Measurements from ENCODE around the gene ATP1A4. TPM values are rescaled to one million over a fixed set of nuclear protein-coding genes. Genes with fewer than 3 reads are reported as not detected.

ATP1A4 gene
- total RNA-seq, 1 experiment from 2014 or later: not detected

GRCh38 chr1:160127381-160127780, 24.0 kb upstream of the ATP1A4 start:
- Histone ChIP-seq H3K9ac (ENCODE audit: low read length) (no peak overlapping the region), H3K27me3 (ENCODE audit: low read length) (no peaks in the 10 kb centered on the region), H3K36me3 (ENCODE audit: insufficient read depth, low read length) (no peaks in the 10 kb centered on the region)

GRCh38 chr1:160127865-160128523, 23.4 kb upstream of the ATP1A4 start:
- H2AFZ ChIP-seq (ENCODE audit: low read length): no peak overlapping the region
- no peaks in the 10 kb centered on the region for H3K9me3 ChIP-seq (ENCODE audit: low read length)
- H3K4me2 ChIP-seq (ENCODE audit: low read depth, low read length, poor library complexity, severe bottlenecking): no peak overlapping the region
- H3K27ac ChIP-seq (ENCODE audit: low read length): no peak overlapping the region
- no peak overlapping the region for H3K4me3 ChIP-seq (ENCODE audit: low read length)
- H3K4me1 ChIP-seq (ENCODE audit: low read length): no peaks in the 10 kb centered on the region
- H3K9me2 ChIP-seq (replicated peaks; ENCODE audit: insufficient read depth, low read length): no peaks in the 10 kb centered on the region
- no peaks in the 10 kb centered on the region for H3K27me3 ChIP-seq (ENCODE audit: low read length)
- H4K20me1 ChIP-seq (ENCODE audit: insufficient read depth, low read depth, low read length): no peaks in the 10 kb centered on the region
- H3K36me3 ChIP-seq (ENCODE audit: insufficient read depth, low read length): no peaks in the 10 kb centered on the region
- no peak for DNase-seq
- no peaks in the 10 kb centered on the region for H3K79me2 ChIP-seq (ENCODE audit: low read length)
- no peak overlapping the region for H3K9ac ChIP-seq (ENCODE audit: low read length)

More at GRCh38 chr1:160127381-160127780, 24.0 kb upstream of the ATP1A4 start:
- Histone ChIP-seq H3K9me2 (replicated peaks; ENCODE audit: insufficient read depth, low read length) (no peaks in the 10 kb centered on the region), H4K20me1 (ENCODE audit: insufficient read depth, low read depth, low read length) (no peaks in the 10 kb centered on the region), H3K79me2 (ENCODE audit: low read length) (no peaks in the 10 kb centered on the region), H3K4me2 (ENCODE audit: low read depth, low read length, poor library complexity, severe bottlenecking) (no peak overlapping the region), H3K9me3 (ENCODE audit: low read length) (no peaks in the 10 kb centered on the region), H3K27ac (ENCODE audit: low read length) (no peak overlapping the region), H3K4me3 (ENCODE audit: low read length) (no peak overlapping the region), H2AFZ (ENCODE audit: low read length) (no peak overlapping the region), H3K4me1 (ENCODE audit: low read length) (no peaks in the 10 kb centered on the region)
- no peak for DNase-seq

- H3K27ac ChIP-seq (ENCODE audit: low read length): no peak overlapping the region
- no peaks in the 10 kb centered on the region for H3K4me1 ChIP-seq (ENCODE audit: low read length)
- H2AFZ ChIP-seq (ENCODE audit: low read length): no peak overlapping the region
- no peak overlapping the region for H3K4me3 ChIP-seq (ENCODE audit: low read length)
- no peak overlapping the region for H3K9ac ChIP-seq (ENCODE audit: low read length)
- no peaks in the 10 kb centered on the region for H3K79me2 ChIP-seq (ENCODE audit: low read length)
- H3K9me2 ChIP-seq (replicated peaks; ENCODE audit: insufficient read depth, low read length): no peaks in the 10 kb centered on the region
- H4K20me1 ChIP-seq (ENCODE audit: insufficient read depth, low read depth, low read length): no peaks in the 10 kb centered on the region
- H3K4me2 ChIP-seq (ENCODE audit: low read depth, low read length, poor library complexity, severe bottlenecking): no peak overlapping the region
- no peaks in the 10 kb centered on the region for H3K9me3 ChIP-seq (ENCODE audit: low read length)
- no peaks in the 10 kb centered on the region for H3K27me3 ChIP-seq (ENCODE audit: low read length)
- H3K36me3 ChIP-seq (ENCODE audit: insufficient read depth, low read length): no peaks in the 10 kb centered on the region
- no peak for DNase-seq
These were observed 22.8 kb upstream of the ATP1A4 start for GRCh38 chr1:160128636-160129035.

DNA sequence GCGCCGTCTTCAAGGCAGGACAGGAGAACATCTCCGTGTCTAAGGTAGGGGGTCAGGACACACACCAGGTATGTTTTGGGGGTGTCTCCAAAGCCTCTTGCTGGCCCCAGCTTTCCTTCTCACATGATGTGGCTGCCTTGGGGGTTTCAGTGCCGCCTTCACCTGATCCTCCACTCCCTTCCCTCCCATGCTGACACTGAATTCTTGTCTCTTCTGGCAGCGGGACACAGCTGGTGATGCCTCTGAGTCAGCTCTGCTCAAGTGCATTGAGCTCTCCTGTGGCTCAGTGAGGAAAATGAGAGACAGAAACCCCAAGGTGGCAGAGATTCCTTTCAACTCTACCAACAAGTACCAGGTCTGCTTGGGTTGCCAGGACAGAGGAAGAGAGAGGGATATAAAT, 22.4 kb upstream of the ATP1A4 start:
- no peaks in the 10 kb centered on the region for H3K9me3 ChIP-seq (ENCODE audit: low read length)
- no peaks in the 10 kb centered on the region for H3K9me2 ChIP-seq (replicated peaks; ENCODE audit: insufficient read depth, low read length)
- no peaks in the 10 kb centered on the region for H3K36me3 ChIP-seq (ENCODE audit: insufficient read depth, low read length)
- H3K79me2 ChIP-seq (ENCODE audit: low read length): no peaks in the 10 kb centered on the region
- H3K4me3 ChIP-seq (ENCODE audit: low read length): no peak overlapping the region
- no peak overlapping the region for H3K27ac ChIP-seq (ENCODE audit: low read length)
- no peak overlapping the region for H3K4me2 ChIP-seq (ENCODE audit: low read depth, low read length, poor library complexity, severe bottlenecking)
- no peaks in the 10 kb centered on the region for H3K4me1 ChIP-seq (ENCODE audit: low read length)
- no peak overlapping the region for H3K9ac ChIP-seq (ENCODE audit: low read length)
- DNase-seq: no peak
- no peaks in the 10 kb centered on the region for H4K20me1 ChIP-seq (ENCODE audit: insufficient read depth, low read depth, low read length)
- H3K27me3 ChIP-seq (ENCODE audit: low read length): no peaks in the 10 kb centered on the region
- H2AFZ ChIP-seq (ENCODE audit: low read length): no peak overlapping the region

- Histone ChIP-seq H3K27me3 (ENCODE audit: low read length) (no peaks in the 10 kb centered on the region), H3K4me2 (ENCODE audit: low read depth, low read length, poor library complexity, severe bottlenecking) (no peak overlapping the region), H3K9me2 (replicated peaks; ENCODE audit: insufficient read depth, low read length) (no peaks in the 10 kb centered on the region), H2AFZ (ENCODE audit: low read length) (no peak overlapping the region), H3K36me3 (ENCODE audit: insufficient read depth, low read length) (no peaks in the 10 kb centered on the region), H3K4me1 (ENCODE audit: low read length) (no peaks in the 10 kb centered on the region), H3K27ac (ENCODE audit: low read length) (no peak overlapping the region), H3K79me2 (ENCODE audit: low read length) (no peaks in the 10 kb centered on the region), H3K9me3 (ENCODE audit: low read length) (no peaks in the 10 kb centered on the region), H3K9ac (ENCODE audit: low read length) (no peak overlapping the region), H4K20me1 (ENCODE audit: insufficient read depth, low read depth, low read length) (no peaks in the 10 kb centered on the region), H3K4me3 (ENCODE audit: low read length) (no peak overlapping the region)
- no peak for DNase-seq
These were observed 21.8 kb upstream of the ATP1A4 start for GRCh38 chr1:160129558-160129957.

DNA sequence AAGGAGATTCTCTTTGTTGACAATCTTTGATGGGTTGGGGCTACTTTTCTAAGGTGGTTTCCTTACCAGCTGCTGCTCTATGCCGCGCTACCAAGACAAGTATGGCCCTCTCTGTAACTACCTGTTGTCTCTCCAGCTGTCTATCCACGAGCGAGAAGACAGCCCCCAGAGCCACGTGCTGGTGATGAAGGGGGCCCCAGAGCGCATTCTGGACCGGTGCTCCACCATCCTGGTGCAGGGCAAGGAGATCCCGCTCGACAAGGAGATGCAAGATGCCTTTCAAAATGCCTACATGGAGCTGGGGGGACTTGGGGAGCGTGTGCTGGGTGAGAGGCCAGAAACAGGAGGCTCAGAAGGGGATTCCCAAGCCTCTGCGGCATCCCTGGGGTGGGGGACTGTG, 21.4 kb upstream of the ATP1A4 start:
- no peaks in the 10 kb centered on the region for H3K27me3 ChIP-seq (ENCODE audit: low read length)
- no peaks in the 10 kb centered on the region for H3K9me3 ChIP-seq (ENCODE audit: low read length)
- H3K79me2 ChIP-seq (ENCODE audit: low read length): no peaks in the 10 kb centered on the region
- H2AFZ ChIP-seq (ENCODE audit: low read length): no peak overlapping the region
- no peaks in the 10 kb centered on the region for H4K20me1 ChIP-seq (ENCODE audit: insufficient read depth, low read depth, low read length)
- H3K4me1 ChIP-seq (ENCODE audit: low read length): no peaks in the 10 kb centered on the region
- H3K4me3 ChIP-seq (ENCODE audit: low read length): no peak overlapping the region
- no peak for DNase-seq
- H3K36me3 ChIP-seq (ENCODE audit: insufficient read depth, low read length): no peaks in the 10 kb centered on the region
- H3K4me2 ChIP-seq (ENCODE audit: low read depth, low read length, poor library complexity, severe bottlenecking): no peak overlapping the region
- no peak overlapping the region for H3K9ac ChIP-seq (ENCODE audit: low read length)
- H3K27ac ChIP-seq (ENCODE audit: low read length): no peak overlapping the region
- H3K9me2 ChIP-seq (replicated peaks; ENCODE audit: insufficient read depth, low read length): no peaks in the 10 kb centered on the region

DNA sequence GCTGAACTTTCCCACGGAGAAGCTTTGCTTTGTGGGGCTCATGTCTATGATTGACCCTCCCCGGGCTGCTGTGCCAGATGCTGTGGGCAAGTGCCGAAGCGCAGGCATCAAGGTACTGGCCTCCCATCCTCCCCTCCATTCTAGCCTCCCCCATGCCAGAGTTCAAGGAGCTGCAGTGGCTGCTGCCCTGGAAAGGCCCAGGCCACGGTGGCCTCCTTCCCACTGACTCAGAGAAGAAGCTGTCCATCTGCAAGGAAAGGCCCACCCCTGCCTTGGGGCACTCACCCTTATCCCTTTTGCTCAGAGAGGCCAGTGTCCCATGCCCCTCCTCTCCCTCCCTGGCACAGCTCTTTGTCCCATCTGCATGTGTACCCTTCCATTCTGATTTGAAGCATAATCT, 20.9 kb upstream of the ATP1A4 start:
- Histone ChIP-seq H3K4me1 (ENCODE audit: low read length) (no peaks in the 10 kb centered on the region), H2AFZ (ENCODE audit: low read length) (no peak overlapping the region), H4K20me1 (ENCODE audit: insufficient read depth, low read depth, low read length) (no peaks in the 10 kb centered on the region), H3K4me3 (ENCODE audit: low read length) (no peak overlapping the region), H3K27me3 (ENCODE audit: low read length) (no peaks in the 10 kb centered on the region), H3K79me2 (ENCODE audit: low read length) (no peaks in the 10 kb centered on the region), H3K27ac (ENCODE audit: low read length) (no peak overlapping the region), H3K4me2 (ENCODE audit: low read depth, low read length, poor library complexity, severe bottlenecking) (no peak overlapping the region), H3K36me3 (ENCODE audit: insufficient read depth, low read length) (no peaks in the 10 kb centered on the region), H3K9me2 (replicated peaks; ENCODE audit: insufficient read depth, low read length) (no peaks in the 10 kb centered on the region), H3K9ac (ENCODE audit: low read length) (no peak overlapping the region), H3K9me3 (ENCODE audit: low read length) (no peaks in the 10 kb centered on the region)
- DNase-seq: no peak

GRCh38 chr1:160130939-160131338, 20.5 kb upstream of the ATP1A4 start:
- Histone ChIP-seq H2AFZ (ENCODE audit: low read length) (no peak overlapping the region), H3K4me3 (ENCODE audit: low read length) (no peak overlapping the region), H4K20me1 (ENCODE audit: insufficient read depth, low read depth, low read length) (no peaks in the 10 kb centered on the region), H3K36me3 (ENCODE audit: insufficient read depth, low read length) (no peaks in the 10 kb centered on the region), H3K27ac (ENCODE audit: low read length) (no peak overlapping the region), H3K4me1 (ENCODE audit: low read length) (no peaks in the 10 kb centered on the region), H3K27me3 (ENCODE audit: low read length) (no peaks in the 10 kb centered on the region), H3K9ac (ENCODE audit: low read length) (no peak overlapping the region), H3K4me2 (ENCODE audit: low read depth, low read length, poor library complexity, severe bottlenecking) (no peak overlapping the region), H3K79me2 (ENCODE audit: low read length) (no peaks in the 10 kb centered on the region), H3K9me3 (ENCODE audit: low read length) (no peaks in the 10 kb centered on the region), H3K9me2 (replicated peaks; ENCODE audit: insufficient read depth, low read length) (no peaks in the 10 kb centered on the region)
- no peak for DNase-seq

All from Karpas-422 (cell line).